ENCODE measurements around the gene SLC15A5.

The SLC15A5 gene

GRCh38 chr12:16225692-16226091 lies 51.8 kb downstream of the SLC15A5 start:
- Histone ChIP-seq H3K9me3 (no peaks in the 10 kb centered on the region), H3K36me3 (no peaks in the 10 kb centered on the region), H3K27me3 (no peaks in the 10 kb centered on the region), H3K4me3 (ENCODE audit: low read depth in 1 of 2, low read length in 1 of 2) (no peak overlapping the region), H3K27ac (no peak overlapping the region), H3K4me1 (ENCODE audit: control insufficient read depth in 1 of 2, insufficient read depth in 1 of 2, low read depth in 1 of 2, low read length in 1 of 2) (no peaks in the 10 kb centered on the region)
- no peak for TF ChIP-seq CTCF (IDR thresholded peaks at IDR 0.05)

GRCh38 chr12:16224196-16224595 lies 53.3 kb downstream of the SLC15A5 start:
- no peaks in the 10 kb centered on the region for H3K9me3 ChIP-seq

DNA sequence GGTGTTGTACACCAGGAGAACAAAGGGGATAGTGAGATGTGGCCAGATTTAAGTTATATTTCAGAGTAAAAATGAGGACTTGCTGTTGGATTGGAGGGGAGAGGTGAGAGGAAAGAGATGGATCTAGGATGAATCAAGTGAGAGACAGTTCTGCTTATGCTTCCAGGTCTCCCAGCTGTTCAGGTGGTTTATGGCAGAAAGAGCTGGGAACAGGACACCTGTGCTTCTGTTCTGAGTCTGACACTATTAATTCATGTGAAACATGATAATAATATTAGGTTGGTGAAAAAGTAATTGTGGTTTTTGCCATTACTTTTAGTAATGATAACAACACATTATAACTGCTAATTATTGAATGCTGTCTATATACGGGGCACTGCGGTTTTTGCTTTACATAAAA lies 55.7 kb downstream of the SLC15A5 start:
- no peak overlapping the region for H3K4me3 ChIP-seq (ENCODE audit: low read depth in 1 of 2, low read length in 1 of 2)
- H3K9me3 ChIP-seq = no peaks in the 10 kb centered on the region
- H3K4me1 ChIP-seq (ENCODE audit: control insufficient read depth in 1 of 2, insufficient read depth in 1 of 2, low read depth in 1 of 2, low read length in 1 of 2) = no peaks in the 10 kb centered on the region
- H3K27me3 ChIP-seq = no peaks in the 10 kb centered on the region
- H3K36me3 ChIP-seq = no peaks in the 10 kb centered on the region
- TF ChIP-seq CTCF (IDR thresholded peaks at IDR 0.05) = no peak
- no peak overlapping the region for H3K27ac ChIP-seq

More at GRCh38 chr12:16224196-16224595, 53.3 kb downstream of the SLC15A5 start:
- no peak overlapping the region for H3K27ac ChIP-seq
- no peaks in the 10 kb centered on the region for H3K27me3 ChIP-seq
- H3K4me3 ChIP-seq (ENCODE audit: low read depth in 1 of 2, low read length in 1 of 2) = no peak overlapping the region
- H3K4me1 ChIP-seq (ENCODE audit: control insufficient read depth in 1 of 2, insufficient read depth in 1 of 2, low read depth in 1 of 2, low read length in 1 of 2) = no peaks in the 10 kb centered on the region
- no peaks in the 10 kb centered on the region for H3K36me3 ChIP-seq
- no peak for TF ChIP-seq CTCF (IDR thresholded peaks at IDR 0.05)

GRCh38 chr12:16220120-16220519 lies 57.4 kb downstream of the SLC15A5 start:
- Histone ChIP-seq H3K27me3 (no peaks in the 10 kb centered on the region), H3K27ac (no peak overlapping the region), H3K4me3 (ENCODE audit: low read depth in 1 of 2, low read length in 1 of 2) (no peak overlapping the region), H3K4me1 (ENCODE audit: control insufficient read depth in 1 of 2, insufficient read depth in 1 of 2, low read depth in 1 of 2, low read length in 1 of 2) (no peaks in the 10 kb centered on the region), H3K36me3 (no peaks in the 10 kb centered on the region), H3K9me3 (no peaks in the 10 kb centered on the region)
- no peak for TF ChIP-seq CTCF (IDR thresholded peaks at IDR 0.05)

GRCh38 chr12:16218934-16219751 lies 58.3 kb downstream of the SLC15A5 start:
- H3K4me3 ChIP-seq (ENCODE audit: low read depth in 1 of 2, low read length in 1 of 2) = no peak overlapping the region
- H3K36me3 ChIP-seq = no peaks in the 10 kb centered on the region
- no peaks in the 10 kb centered on the region for H3K9me3 ChIP-seq
- no peak for TF ChIP-seq CTCF (IDR thresholded peaks at IDR 0.05)
- H3K27ac ChIP-seq = no peak overlapping the region
- H3K27me3 ChIP-seq = no peaks in the 10 kb centered on the region
- H3K4me1 ChIP-seq (ENCODE audit: control insufficient read depth in 1 of 2, insufficient read depth in 1 of 2, low read depth in 1 of 2, low read length in 1 of 2) = no peaks in the 10 kb centered on the region

Measured in neutrophil (primary cell).